GM18511 (cell line): ENCODE measurements around the gene ITIH5.
"Not testable (repeated sequence)": the region's sequence is repeated elsewhere in the genome, so short reads cannot be mapped to it uniquely, and the experiment has no call there.

Experiments
- ATAC-seq: cut with Tn5 transposase; IDR thresholded peaks from one replicate; pipeline ENCODE4 v1.9.1; 2021; ENCODE audit warnings: mild to moderate bottlenecking, moderate library complexity; ENCODE audit not compliant: unreplicated experiment

Gene ITIH5

DNA sequence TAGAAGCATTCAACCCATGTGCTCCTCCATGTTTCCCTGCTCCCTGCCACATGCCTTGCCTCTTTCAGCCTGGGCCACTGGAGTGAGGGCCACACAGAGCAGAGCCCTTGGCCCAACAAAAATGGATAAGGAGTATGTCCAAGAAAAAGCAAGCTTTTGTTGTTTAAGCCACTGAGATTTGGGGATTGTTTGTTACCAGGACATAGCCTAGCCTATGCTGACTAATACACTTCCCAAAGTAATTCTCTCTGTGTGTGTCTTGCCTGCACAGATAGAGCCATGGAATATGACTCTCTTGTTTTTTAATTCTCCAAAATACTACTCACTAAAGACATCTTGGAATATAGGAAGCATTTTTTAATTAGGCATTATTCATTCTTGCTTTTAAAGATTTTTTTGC is 22.8 kb upstream of the ITIH5 start:
- no peak for ATAC-seq

DNA sequence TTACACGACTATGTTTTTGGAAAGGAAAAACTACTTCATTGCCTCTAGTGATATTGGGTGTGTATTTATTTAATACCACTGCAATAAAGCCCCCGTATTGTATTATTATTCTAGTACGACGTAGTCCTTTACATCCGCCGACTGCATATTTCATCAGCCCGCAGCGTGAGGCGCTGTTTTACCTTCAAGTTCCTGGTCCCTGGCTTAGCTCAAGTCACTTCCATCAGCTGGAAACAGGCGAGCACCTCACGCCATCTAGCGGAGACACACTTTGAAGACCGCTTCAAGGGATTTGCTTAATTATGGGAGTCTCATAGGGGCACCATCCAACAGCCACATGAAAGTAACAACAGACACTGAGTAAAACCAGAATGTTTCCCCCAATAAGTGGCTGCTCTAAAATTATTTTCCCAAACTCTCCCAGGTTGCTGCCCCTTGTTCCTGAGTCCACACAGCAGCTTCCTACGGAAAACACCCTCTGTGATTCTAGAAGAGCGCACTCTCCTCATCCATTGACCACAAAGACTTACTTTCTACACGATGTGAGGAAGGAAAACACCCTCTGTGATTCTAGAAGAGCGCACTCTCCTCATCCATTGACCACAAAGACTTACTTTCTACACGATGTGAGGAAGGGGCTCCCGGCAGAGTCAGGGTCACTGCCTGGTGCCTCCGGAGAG is 20.6 kb upstream of the ITIH5 start:
- peak; percentile 98 for ATAC-seq

DNA sequence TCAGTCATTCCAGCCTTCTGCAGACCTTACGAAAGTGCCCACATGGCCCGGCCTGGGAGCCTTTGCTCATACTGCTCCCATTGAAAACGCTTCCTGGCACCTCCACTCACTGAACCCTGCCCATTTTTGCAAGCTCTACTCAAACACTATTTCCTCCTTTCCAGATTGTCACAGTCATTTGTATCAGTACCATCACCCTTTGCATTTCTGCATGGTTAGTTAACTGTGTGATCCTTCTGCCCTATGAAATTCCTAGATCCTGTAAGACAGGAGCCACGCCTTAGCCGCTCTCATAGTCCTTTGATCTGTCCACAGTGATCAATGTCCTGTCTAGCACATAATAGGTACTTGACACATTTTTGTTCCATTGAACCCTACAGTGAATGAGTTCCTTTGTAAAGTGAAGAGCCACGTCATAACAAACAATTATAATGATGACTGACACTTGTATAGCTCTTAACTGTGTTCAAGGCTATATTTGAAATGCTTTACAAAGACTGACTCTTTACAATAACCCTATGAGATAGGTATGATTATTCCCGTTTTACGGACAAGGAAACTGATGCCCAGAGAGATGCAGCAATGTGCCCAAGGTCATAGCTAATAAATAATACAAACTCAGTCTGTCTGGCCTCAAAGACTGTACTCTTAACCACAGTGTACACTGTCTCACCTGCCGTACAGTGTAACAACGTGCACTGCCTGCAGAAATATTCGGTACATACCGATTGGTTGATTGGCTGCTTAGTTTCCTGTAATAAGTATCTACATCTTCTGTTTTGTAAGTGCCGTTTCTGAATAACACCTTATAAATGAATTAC is 19.8 kb upstream of the ITIH5 start:
- ATAC-seq = no peak

DNA sequence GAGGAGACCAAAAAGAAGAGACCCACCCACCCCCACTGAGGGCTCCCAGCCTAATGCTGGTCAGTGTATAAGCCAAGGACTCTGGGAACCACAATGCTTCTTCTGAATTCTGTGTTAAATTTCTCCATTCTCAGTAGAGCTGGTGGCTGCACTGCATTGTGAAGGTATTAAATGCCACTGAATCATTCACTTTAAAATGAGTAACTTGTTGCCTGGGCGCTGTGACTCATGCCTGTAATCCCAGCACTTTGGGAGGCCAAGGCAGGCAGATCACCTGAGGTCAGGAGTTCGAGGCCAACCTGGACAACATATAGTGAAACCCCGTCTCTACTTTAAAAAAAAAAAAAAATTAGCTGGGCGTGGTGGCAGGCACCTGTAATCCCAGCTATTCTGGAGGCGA is 13.3 kb upstream of the ITIH5 start:
- not testable (repeated sequence) for ATAC-seq

DNA sequence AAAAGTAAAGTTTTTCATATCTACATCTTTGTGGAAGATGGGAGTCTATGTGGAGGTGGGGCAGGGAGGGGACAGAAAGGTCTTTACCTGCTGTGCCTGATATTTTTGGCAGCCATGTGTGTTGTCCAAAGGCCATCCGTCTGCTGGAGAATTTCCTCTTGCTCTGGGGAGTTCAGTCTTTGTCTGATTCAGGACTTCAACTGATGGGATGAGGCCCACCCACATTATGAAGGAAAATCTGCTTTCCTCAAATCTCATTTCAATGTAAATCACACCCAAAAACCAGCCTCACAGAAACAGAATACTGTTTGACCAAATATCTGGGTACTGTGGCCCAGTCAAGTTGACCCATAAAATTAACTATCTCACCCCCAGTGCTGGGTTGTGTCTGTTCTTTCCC is 12.5 kb upstream of the ITIH5 start:
- ATAC-seq = no peak

DNA sequence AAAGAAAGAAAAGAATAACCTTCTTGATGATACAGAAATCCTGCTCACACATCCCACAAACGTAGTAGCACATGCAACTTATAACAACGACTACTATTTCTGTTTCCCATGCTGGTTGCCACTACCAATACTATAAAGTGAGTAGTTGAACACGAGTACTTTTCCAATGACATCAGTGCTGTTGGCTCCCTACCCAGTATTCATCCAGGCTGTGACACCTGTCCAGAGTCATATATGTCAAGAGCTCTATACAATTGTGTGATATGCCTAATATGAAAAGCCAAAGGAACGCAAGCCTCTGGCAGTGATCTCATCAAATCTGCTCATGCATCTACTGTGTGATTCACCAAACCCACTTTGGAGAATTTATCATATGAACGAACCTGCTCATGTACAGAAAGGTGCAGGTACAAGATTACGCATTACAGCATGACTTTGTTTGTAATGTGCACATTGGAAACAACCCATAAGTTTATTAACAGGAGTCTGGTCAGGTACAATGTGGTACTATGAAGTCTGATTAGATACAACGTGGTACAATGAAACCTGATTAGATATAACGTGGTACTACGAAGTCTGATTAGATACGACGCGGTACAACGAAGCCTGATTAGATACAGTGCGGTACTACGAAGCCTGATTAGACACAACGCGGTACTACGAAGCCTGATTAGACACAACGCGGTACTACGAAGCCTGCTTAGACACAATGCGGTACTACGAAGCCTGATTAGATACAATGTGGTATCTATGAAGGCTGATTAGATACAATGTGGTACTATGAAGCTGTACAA is 5.8 kb upstream of the ITIH5 start:
- ATAC-seq = no peak

DNA sequence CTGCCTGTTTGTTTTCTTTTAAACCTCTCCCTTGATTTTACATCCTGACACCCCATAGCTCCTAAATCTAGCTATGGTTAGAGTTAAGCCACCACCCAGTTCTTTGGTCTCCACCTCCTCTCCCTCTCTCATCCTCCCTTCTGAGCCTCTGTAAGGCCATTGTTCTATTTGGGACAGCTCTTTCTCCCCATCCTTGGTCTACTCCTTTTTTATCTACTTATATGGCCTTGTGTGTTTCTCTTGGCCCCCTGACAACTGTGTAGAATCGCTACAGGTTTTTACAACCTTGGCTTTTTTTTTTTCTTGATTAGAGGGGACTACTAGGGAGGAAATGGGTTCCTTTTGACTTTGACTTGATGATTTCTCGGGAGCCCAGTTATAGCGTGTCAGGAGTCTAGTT is 3.4 kb upstream of the ITIH5 start:
- no peak for ATAC-seq

DNA sequence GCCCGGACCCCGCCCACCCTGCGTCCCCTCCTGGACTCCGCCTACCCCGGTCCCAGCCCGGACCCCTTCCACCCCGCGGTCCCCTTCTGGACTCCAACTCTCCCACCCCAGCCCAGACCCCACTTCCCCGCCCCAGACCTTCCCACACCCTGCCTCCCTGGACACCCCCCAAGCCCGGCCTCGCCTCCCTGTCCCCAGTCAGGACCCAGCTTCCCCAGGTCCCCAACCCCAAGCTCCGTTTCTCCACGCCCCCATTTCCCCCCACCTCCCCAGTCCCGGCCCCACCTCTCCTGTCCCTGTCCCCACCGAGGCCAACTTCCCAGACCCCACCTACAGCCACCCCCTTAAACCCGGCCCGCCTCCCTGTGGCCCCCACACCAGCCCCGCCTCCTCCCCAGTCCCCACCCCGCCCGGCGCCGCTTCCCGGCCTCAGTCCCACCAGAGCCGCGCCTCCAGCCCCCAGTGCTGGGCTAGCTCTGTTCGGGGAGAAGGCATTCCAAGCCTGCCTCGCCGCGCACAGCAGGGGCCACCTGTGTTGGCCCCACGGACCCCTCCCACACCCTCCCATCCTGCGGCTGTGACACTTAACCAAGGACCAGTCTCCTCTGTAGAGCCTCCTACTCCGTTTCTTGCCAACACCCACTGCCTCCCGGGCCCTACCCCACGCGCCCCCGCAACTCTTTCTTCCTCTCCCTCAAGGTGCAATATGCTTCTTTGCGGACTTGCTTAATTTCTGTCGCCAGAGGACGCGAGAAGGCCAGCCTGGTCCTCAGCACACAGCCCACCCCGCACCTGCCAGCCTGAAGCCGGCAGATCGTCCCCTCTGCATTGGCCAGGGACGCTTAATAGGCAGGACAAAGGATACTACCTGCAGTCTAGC is 736 bp upstream of the ITIH5 start:
- ATAC-seq = no peak

DNA sequence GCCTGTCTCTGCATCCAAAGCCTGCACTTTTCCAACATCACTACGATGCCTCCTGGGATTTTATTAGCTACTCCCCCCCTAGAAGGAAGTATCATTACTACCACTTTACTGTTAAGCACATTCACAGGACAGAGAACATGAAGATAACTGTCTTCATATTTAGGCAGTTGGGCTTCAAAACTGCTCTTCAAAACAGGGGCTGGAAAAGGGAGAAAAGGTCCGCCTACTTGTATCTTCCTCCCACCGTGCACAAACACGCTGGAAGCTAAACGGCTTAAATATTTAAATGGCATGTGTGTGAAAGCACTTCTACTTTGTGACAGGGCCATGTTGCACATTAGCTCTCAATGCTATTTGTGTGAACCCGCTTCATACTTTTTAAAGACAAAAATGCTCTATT is 999 bp downstream of the ITIH5 start:
- ATAC-seq = no peak

DNA sequence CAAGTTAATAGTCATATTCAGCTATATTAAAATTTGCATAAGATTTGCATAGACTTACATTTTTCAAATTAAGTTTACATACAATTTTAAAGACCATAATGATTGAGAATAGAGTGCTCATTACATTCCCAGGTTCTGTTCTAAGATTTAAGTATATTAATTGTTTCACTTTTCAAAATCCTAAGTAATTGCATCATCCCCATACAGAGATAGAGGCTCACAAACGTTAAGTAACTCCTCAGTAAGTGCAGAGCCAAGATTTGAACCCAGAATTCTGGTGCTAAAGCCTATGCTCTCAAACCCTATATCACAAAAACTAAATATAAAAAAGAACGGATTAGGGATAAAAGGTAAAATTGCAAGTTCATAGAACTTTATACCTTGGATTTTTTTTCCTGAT is 2.1 kb downstream of the ITIH5 start:
- ATAC-seq = no peak

DNA sequence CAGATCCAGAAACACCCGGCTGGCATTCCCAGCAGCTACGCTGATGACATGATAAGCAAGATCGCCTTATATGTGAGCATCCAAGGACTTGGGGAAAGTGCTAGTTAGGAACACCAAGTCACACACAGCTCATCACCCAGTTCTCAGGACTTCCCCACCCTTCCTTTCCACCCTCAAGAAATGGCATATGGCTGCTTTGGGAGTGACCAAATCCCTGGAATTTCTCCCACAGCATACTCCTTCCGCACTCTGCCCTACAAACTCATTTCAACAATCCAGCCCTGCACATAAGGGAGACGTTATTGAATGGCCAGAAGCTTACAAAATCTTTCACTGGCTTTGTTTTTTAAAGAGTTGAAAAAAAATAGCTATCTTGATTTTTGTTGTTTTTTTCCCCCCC is 4.2 kb downstream of the ITIH5 start:
- no peak for ATAC-seq

DNA sequence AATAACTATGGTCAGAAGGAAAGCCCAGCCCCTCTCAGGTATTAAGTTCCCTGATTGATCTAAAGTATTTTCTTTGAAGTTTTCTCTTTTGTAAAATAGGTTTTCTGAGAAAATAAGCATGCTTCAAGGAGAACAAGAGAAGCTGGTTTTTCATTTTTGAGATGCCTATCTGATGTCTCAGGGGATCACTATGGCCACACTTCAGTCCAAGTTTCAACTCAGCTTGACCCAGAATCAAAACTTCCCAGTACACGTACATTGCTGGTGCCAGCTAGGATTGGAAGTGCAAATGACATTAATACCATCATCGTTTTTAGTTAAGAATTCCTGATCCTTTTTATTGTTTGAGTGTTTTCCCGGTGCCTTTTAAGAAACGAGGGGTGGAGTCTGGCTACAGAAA is 7.2 kb downstream of the ITIH5 start:
- ATAC-seq = no peak

DNA sequence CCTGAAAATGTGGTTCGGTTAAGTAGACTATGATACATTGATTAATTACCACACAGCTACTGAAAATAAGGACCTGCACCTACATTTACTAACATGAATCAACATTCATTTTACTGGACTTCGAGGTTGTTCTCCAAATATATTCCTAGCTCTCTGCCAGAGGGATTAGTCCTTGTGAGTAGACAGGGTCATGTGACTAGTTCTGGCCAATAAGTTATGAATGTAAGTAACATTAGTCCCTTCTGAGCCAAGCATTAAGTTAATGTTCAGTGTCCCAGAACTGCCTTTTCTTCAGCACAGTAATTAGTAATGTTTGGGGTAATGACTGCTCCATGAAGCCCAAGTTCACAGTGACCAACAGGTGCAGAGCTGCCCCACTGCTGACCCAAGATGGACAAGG is 9.2 kb downstream of the ITIH5 start:
- ATAC-seq = no peak

DNA sequence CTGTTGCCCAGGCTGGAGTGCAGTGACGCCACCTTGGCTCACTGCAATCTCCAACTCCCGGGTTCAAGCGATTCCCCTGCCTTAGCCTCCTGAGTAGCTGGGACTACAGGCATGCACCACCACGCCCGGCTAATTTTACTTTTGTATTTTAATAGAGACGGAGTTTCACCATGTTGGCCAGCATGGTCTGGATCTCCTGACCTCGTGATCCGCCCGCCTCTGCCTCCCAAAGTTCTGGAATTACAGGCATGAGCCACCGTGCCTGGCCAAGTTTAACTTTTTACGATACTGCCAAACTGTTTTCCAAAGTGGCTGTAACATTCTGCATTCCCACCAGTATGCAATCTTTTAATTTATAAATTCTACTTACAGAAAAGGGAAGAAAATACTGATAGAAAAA is 9.7 kb downstream of the ITIH5 start:
- not testable (repeated sequence) for ATAC-seq

DNA sequence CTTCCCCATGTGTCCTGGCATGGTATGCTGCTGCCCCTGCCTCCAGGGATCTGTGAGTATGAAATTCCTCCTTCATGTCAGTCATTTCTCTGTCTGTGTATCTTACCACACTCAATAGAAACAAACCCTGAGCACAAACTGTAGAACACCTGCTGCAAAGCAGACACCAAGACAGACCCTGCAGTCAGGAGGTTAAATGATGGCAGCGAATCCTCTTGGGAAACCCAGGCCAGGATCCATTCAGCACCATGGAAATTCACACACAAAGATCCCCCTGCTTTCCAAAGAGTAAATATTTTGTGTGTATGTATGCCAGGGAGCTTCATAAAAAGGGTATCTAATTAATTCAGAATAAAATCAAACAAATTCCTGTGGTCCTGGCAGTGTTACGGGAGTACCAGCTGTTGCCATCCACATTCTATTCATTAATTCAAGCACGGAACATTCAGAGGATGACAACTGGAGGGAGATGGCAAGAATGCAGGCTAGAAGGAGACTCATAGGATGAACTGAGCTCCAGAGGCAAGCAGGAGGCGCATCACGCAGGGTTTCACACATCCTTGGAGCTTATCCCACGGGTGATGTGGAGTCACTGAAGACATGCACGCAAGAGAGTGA is 14.8 kb downstream of the ITIH5 start:
- ATAC-seq = no peak

DNA sequence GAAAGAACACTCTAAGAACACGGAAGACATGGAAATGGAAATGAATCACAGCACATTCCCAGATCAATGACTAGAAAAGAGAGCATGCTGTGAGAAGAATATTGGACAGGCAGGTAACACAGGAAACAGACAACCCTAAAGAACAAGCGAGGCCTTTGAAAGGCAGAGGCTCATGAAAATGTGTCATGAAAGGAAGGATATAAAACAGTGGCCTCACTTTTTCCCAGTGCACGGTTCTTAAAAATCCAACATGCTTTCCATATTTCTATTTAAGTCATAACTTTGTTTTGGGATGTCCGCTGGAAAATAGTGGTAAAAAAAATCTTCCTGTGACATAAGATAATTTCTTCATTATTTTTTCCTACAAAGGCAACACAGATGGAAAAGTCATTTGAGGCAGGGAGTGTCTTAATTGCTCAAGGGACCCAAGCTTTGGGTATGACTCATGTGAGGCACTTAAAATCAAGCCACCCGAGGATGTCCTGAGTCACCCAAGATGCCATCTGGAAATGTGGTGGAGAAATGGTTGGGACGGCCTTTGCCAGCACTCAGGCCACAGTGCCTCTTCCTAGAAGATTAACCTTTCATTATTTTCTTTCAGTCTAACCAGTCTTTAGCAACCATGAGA is 17.0 kb downstream of the ITIH5 start:
- no peak for ATAC-seq

DNA sequence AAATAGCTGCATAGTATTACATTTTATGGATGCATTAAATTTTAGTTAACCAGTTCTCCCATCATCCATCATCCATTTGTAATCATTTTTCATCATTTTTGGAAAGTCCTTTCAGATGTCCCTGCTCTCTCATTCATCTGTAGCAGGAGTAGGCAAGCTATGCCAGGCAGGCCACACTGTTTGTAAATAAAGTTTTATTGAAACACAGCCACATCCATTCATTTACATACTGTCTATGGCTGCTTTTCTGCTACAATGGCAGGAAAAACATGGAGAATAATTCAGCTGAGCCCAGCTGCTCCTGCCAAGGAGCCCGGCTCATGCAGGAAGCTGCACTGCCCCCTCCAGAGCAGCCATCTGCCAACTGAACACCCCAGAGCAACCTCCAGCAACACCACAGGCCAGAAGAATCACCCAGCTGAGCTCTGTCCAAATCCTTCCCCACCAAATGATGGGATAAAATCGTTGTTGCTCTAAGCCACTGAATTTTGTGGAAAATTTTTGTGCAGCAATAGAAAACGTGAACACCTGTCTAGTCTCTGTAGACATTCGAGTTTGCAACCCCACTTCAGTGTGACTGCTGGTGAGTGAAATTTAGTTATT is 19.6 kb downstream of the ITIH5 start:
- no peak for ATAC-seq

DNA sequence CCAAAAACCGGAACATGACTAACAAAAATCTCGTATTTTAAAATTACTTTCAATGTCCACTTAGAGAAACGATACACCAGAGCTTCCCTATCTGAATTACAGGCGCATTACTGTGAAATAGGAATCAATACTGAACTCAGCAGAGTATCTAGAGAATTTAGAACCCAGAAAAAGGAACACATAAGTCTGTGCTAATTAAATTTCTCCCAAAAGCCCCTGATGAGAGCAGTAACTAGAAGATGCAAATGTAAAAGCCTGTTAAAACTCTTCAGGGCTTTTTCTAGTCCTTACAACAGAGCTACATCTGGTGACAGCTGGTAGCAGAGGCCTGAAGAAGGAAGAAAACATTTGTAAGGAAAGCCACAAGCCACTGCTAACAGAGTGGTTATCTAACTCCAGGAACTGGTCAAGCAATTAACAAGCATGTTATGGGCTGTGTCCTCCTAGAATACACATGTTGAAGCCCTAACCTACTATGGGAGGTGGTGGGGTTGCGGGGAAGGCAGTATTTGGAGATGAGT is 24.2 kb downstream of the ITIH5 start:
- no peak for ATAC-seq

DNA sequence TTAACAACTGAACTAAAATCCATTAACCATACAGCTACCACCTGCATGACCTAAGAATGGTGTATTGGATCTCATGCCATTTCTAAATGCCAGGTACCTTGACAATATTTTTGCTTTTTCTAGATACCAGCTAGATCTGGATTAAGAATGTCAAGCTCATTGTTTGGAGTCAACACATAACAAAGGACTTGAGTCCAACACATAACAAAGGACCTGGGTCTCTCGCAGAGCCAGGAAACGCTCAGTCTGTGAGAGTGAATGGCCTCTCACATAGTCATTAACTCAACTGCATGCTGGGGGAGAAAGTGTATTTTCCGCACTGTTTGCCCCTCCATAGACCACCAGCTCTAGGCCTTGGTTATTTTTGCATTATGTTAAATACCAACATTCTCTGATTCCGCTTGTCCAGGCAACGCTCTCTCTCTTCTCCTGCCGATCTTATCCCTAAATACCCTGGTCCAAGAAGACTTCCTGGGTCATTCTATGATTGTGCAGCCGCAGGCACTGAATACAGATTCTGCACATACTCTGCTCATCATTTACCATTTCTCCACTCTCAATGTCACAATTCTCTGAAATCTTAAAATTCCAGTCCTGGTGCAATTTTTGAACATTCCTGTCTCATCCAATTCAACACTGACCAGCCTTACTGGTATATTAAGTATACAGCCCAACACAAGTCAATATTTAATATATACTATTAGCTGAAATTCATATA is 31.2 kb downstream of the ITIH5 start:
- ATAC-seq = no peak
